ENCODE measurements around the gene AJUBA.
"Not testable (repeated sequence)": the region's sequence is repeated elsewhere in the genome, so short reads cannot be mapped to it uniquely, and the experiment has no call there.

The AJUBA gene

DNA sequence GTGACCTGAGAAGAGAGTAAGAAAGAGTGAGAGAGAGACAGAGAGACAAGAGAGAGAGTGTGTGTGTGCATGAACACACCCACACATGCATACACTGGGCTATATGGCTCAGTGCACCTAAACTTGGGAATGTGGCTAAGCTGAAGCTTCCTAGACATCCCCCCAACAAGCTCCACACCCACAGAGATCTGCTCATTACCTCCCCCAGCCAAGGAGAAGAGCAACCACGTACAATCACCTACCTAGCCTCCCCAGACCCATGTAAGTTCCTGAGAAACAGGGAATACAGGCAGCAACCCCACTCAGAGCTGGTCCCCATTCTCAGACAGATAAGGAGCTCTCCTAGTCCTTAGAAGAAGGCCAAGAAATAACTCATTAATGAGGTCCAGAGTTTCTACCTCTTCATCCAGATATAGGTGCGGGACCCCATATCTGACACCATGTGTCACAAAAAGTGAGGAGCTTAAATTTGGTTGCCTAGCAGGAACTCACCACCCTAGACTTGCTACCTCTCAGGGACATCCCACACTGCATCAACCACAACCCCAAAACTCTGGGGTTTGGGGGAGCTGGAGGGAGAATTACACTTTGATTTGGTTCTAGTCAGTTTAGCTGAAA lies 9.9 kb downstream of the AJUBA start:
- TF ChIP-seq, protein P1, sequence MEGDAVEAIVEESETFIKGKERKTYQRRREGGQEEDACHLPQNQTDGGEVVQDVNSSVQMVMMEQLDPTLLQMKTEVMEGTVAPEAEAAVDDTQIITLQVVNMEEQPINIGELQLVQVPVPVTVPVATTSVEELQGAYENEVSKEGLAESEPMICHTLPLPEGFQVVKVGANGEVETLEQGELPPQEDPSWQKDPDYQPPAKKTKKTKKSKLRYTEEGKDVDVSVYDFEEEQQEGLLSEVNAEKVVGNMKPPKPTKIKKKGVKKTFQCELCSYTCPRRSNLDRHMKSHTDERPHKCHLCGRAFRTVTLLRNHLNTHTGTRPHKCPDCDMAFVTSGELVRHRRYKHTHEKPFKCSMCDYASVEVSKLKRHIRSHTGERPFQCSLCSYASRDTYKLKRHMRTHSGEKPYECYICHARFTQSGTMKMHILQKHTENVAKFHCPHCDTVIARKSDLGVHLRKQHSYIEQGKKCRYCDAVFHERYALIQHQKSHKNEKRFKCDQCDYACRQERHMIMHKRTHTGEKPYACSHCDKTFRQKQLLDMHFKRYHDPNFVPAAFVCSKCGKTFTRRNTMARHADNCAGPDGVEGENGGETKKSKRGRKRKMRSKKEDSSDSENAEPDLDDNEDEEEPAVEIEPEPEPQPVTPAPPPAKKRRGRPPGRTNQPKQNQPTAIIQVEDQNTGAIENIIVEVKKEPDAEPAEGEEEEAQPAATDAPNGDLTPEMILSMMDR (IDR thresholded peaks at IDR 0.05; ENCODE audit: low read depth, low read length): no peak
- no peak for DNase-seq (ENCODE audit: extremely low read depth, low read depth)

GRCh38 chr14:22971152-22971551 lies 11.2 kb downstream of the AJUBA start:
- DNase-seq (ENCODE audit: extremely low read depth, low read depth): no peak
- TF ChIP-seq, protein P1 (IDR thresholded peaks at IDR 0.05; ENCODE audit: low read depth, low read length): no peak

DNA sequence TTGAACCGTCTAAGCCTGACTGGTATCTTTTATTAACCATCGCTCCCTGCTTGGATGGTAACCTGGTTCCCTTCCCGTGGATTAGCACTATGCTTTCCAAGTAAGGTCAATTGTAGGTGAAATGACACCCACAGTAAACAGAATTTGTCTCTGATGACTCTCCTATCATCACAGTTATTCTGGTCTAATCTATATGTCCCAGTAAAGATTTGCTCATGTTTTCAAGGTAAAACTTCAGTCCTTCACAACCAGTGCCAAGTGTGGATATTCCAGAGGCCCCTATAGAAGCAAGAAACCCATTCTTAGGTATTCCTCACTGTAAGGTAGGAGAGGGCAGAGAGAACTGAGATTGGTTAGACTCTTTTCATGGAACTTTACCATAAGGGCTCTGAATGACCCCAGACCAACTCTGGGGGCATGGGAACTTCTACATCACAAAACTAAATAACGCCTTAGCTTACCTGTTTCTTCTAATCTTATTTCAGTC lies 15.5 kb downstream of the AJUBA start:
- DNase-seq (ENCODE audit: extremely low read depth, low read depth): no peak
- TF ChIP-seq, protein P1 (IDR thresholded peaks at IDR 0.05; ENCODE audit: low read depth, low read length): no peak

DNA sequence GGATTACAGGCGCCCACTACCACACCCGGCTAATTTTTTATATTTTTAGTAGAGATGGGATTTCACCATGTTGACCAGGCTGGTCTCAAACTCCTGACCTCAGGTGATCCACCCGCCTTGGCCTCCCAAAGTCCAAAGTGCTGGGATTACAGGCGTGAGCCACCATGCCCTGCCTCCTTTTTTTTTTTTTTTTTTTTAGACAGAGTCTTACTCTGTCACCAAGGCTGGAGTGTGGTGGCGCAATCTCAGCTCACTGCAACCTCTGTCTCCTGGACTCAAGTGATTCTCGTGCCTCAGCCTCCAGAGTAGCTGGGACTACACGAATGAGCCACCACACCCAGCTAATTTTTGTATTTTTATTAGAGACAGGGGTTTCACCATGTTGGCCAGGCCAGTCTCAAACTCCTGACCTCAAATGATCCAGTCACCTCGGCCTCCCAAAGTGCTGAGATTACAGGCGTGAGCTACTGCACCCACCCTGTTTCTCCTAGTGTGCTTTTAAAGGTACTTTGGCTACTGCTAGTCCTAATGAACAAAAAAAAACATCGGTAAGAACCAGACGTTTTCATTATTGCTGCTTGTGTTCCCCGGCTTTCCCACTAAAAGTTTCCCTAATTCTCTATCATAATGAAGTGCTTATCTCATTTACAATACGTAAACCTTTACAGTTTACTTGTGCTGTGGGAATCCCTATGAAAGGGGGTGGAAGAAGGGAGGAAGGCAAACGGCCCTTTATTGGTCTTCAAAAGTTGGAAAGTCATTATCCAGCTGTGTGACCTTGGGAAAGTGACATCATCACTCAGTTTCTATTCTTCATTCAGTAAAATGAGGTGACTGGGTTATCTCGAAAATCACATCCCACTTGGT lies 16.2 kb downstream of the AJUBA start:
- DNase-seq (ENCODE audit: extremely low read depth, low read depth): not testable (repeated sequence)

- TF ChIP-seq, protein P1 (IDR thresholded peaks at IDR 0.05; ENCODE audit: low read depth, low read length): no peak
- DNase-seq (ENCODE audit: extremely low read depth, low read depth): no peak
These were observed 20.2 kb downstream of the AJUBA start for GRCh38 chr14:22962061-22962676.

GRCh38 chr14:22955702-22956569 lies 26.4 kb downstream of the AJUBA start:
- TF ChIP-seq, protein P1 (IDR thresholded peaks at IDR 0.05; ENCODE audit: low read depth, low read length): no peak

DNA sequence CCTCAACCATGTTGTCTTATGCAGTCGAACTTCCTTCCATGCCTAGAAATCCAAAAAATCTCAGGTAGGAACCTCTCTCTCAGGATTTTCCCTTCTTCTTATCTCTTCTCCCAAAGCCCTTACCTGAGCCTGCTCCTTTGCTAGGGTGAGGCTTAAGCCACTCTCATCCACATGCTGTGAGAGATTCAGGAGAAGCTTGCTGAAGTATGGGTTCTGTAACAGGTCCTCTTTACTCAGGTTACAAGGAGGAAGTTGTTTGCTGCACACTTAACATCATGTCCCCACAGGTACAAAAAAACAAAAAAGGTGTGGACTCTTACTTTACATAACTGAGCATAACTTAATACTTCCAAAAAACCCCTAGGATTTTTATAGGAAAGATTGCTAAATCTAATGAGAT lies 29.9 kb downstream of the AJUBA start:
- TF ChIP-seq, protein P1 (IDR thresholded peaks at IDR 0.05; ENCODE audit: low read depth, low read length): no peak
- no peak for DNase-seq (ENCODE audit: extremely low read depth, low read depth)

More at GRCh38 chr14:22955702-22956569, 26.4 kb downstream of the AJUBA start:
- DNase-seq (ENCODE audit: extremely low read depth, low read depth): no peak

- DNase-seq (ENCODE audit: extremely low read depth, low read depth): not testable (repeated sequence)
These were observed 30.6 kb downstream of the AJUBA start for GRCh38 chr14:22951795-22952194.
